Lower lobe of right lung (tissue), 2 donors: ENCODE results near the gene ARHGAP1. TPM values are rescaled to one million over a fixed set of nuclear protein-coding genes. Genes with fewer than 3 reads are reported as not detected.

Experiments
- ATAC-seq, 2 donors: fragments of 200-7000 bp; cut with Tn5 transposase; one replicate each; pipeline ENCODE4 v1.9.1; 2020 to 2022; ENCODE audit warnings: mild to moderate bottlenecking in 2 of 2, moderate library complexity in 2 of 2
- DNase-seq: peaks from one replicate; pipeline ENCODE4 v3.0.0-alpha.2; 2020
- H3K27ac ChIP-seq: fragments of 200-600 bp; one replicate; pipeline ENCODE4 v1.8.0; 2022
- H3K27me3 ChIP-seq: fragments of 200-600 bp; one replicate; pipeline ENCODE4 v1.8.0; 2022; ENCODE audit warnings: low read depth
- H3K36me3 ChIP-seq: fragments of 200-600 bp; one replicate; pipeline ENCODE4 v1.8.0; 2022; ENCODE audit warnings: mild to moderate bottlenecking
- H3K4me1 ChIP-seq: fragments of 200-600 bp; one replicate; pipeline ENCODE4 v1.8.0; 2022
- H3K4me3 ChIP-seq: fragments of 200-600 bp; one replicate; pipeline ENCODE4 v1.8.0; 2022; ENCODE audit warnings: mild to moderate bottlenecking
- H3K9me3 ChIP-seq: fragments of 200-600 bp; one replicate; pipeline ENCODE4 v1.8.0; 2022
- intact Hi-C: fragments of 100-400 bp; cut with DNase I; formaldehyde crosslinking; loops from one replicate; pipeline ENCODE4 v1.11.0; 2022
- total RNA-seq: library from RNA; stranded (reverse); fragmentation: NEBNext Ultra II Directional; extraction: Animal tissue kit (Norgen Biotek cat#: 25700); gene quantifications from one replicate; pipeline ENCODE4 v1.2.1, GENCODE V29; 2021
- TF ChIP-seq, protein P1 (sequence below): fragments of 200-600 bp; IDR thresholded peaks from one replicate; pipeline ENCODE4 v1.8.0; 2022; ENCODE audit warnings: antibody characterized with exemption, mild to moderate bottlenecking
- donor health status: DM: no; HTN: yes; CAD: no; lungs with severe emphysema.

Gene ARHGAP1
- total RNA-seq, 1 donor from 2014 or later, result 67.4 TPM

DNA sequence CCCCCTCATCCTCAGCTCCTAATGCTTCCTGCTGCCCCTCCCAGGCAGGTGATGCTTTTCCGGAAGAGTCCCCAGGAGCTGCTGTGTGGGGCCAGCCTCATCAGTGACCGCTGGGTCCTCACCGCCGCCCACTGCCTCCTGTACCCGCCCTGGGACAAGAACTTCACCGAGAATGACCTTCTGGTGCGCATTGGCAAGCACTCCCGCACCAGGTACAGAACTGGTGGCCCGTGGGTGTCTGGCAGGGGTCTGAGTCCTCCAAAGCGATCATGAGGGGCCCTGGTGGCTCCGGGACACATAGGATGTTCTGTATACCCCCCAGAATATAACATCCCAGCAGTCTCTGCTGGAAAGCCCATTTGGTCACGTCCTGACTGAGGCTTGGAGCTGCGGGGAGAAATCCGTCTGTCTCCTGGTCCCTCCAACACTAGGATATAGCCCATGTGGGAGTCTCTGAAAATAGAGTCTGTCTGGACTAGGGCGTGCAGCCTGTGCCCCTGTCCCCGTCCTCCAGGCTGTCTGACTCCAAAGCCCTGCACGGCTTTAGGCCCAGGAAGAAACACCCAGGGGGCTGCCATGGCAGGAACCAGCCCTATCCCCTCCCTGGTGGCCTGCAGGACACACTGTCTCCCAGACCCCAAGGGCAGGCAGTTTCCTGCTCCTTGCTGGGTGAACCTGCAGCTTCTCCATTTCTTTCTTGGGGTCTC, 27.7 kb upstream of the ARHGAP1 start:
- TF ChIP-seq, protein P1, sequence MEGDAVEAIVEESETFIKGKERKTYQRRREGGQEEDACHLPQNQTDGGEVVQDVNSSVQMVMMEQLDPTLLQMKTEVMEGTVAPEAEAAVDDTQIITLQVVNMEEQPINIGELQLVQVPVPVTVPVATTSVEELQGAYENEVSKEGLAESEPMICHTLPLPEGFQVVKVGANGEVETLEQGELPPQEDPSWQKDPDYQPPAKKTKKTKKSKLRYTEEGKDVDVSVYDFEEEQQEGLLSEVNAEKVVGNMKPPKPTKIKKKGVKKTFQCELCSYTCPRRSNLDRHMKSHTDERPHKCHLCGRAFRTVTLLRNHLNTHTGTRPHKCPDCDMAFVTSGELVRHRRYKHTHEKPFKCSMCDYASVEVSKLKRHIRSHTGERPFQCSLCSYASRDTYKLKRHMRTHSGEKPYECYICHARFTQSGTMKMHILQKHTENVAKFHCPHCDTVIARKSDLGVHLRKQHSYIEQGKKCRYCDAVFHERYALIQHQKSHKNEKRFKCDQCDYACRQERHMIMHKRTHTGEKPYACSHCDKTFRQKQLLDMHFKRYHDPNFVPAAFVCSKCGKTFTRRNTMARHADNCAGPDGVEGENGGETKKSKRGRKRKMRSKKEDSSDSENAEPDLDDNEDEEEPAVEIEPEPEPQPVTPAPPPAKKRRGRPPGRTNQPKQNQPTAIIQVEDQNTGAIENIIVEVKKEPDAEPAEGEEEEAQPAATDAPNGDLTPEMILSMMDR, result no peak
- Histone ChIP-seq H3K27ac (no peak overlapping the region), H3K4me1 (no peaks in the 10 kb centered on the region), H3K36me3 (no peaks in the 10 kb centered on the region), H3K27me3 (no peaks in the 10 kb centered on the region), H3K4me3 (no peak overlapping the region), H3K9me3 (no peaks in the 10 kb centered on the region)
- peak in 1 of 2 donors; percentile 11 for ATAC-seq
- DNase-seq, result peak; percentile 30
- intact Hi-C loops, result no loop called here

DNA sequence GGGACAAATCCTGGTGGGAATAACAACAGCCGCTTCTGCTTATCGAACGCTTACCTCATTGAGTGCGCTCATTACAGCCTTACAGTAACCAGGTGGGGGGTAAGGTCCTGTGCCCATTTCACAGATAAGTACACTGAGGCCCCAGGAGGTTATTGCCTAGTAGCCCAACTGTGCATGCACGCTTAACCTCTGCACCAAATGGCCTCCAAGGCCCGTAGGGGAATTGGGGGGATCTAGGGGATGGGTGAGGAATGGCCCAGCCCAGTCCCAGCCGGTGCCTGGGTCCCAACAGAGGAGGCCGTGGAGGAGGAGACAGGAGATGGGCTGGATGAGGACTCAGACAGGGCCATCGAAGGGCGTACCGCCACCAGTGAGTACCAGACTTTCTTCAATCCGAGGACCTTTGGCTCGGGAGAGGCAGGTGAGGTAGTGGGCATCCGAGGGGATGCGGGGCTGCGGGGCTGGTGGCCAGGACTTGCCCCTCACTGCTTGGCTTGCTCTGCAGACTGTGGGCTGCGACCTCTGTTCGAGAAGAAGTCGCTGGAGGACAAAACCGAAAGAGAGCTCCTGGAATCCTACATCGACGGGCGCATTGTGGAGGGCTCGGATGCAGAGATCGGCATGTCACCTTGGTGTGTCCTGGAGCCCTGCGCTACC, 25.9 kb upstream of the ARHGAP1 start:
- TF ChIP-seq, protein P1, result no peak
- intact Hi-C loops, result no loop called here
- no peak overlapping the region for H3K27ac ChIP-seq

DNA sequence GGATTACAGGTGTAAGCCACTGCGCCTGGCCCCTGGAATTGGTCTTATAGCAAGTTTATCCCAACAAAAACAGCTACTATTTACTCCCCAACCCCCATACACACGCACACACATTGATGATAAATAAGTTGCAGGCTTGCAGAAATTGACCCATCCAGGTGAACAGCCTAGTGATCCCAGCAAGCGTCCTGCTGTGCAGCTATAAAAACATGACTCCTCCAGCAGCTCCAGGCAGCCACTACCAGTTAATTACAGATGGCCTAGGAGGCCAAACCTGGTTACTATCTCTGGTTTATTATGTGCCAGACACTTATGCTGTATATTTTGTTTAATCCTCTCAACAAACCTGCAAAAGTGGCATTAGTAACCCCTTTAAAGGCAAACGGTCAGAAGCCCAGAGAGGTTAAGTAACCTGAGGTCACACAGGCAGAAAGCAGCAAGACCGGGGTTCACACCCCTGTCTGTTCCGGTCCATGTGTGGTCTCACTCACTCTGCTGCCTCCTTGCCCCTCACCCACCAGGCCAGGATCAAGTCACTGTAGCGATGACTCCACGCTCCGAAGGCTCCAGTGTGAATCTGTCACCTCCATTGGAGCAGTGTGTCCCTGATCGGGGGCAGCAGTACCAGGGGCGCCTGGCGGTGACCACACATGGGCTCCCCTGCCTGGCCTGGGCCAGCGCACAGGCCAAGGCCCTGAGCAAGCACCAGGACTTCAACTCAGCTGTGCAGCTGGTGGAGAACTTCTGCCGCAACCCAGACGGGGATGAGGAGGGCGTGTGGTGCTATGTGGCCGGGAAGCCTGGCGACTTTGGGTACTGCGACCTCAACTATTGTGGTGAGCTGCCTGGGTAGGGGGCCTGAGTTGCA, 25.2 kb upstream of the ARHGAP1 start:
- TF ChIP-seq, protein P1, result no peak
- intact Hi-C loops, result no loop called here

More for the DNA sequence above, 25.9 kb upstream of the ARHGAP1 start:
- no peak overlapping the region for H3K4me3 ChIP-seq
- ATAC-seq (no peak), DNase-seq (peak; percentile 41)
- no peaks in the 10 kb centered on the region for H3K36me3 ChIP-seq
- no peaks in the 10 kb centered on the region for H3K27me3 ChIP-seq
- H3K9me3 ChIP-seq, result no peaks in the 10 kb centered on the region
- H3K4me1 ChIP-seq, result no peaks in the 10 kb centered on the region

DNA sequence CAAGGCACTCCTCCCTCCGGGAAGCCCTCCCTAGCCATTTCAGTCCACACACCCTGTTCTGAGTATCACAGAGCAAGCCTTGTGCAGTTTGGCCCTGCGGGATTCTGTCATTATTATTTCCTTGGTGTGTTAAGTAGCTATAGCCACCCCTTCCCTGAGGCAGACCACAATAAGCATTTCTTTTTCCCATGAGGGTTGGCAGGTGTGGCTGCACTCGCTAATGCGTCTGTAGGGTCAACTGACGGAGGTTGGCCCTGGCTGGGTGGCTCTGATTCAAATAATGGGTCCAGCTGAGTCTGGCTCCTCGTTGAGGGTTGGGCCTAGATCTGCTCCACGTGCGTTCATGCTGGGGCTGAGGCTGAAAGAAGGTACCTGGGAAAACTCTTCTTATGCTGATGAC, 23.7 kb upstream of the ARHGAP1 start:
- TF ChIP-seq, protein P1, result no peak

More for the DNA sequence above, 25.2 kb upstream of the ARHGAP1 start:
- no peaks in the 10 kb centered on the region for H3K9me3 ChIP-seq
- no peaks in the 10 kb centered on the region for H3K27me3 ChIP-seq
- ATAC-seq (no peak), DNase-seq (no peak)
- no peak overlapping the region for H3K27ac ChIP-seq
- no peaks in the 10 kb centered on the region for H3K36me3 ChIP-seq
- H3K4me1 ChIP-seq, result no peaks in the 10 kb centered on the region
- no peak overlapping the region for H3K4me3 ChIP-seq

DNA sequence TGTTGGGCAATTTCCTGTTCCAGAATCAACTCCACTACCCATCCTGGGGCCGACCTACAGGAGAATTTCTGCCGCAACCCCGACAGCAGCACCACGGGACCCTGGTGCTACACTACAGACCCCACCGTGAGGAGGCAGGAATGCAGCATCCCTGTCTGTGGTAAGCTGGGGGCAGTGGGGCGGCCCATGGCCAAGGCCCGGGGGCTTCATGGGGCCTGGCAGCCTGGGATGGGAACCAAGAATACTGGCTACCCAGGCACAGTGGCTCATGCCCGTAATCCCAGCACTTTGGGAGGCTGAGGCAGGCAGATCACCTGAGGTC, 22.9 kb upstream of the ARHGAP1 start:
- no peaks in the 10 kb centered on the region for H3K36me3 ChIP-seq
- TF ChIP-seq, protein P1, result no peak
- H3K4me3 ChIP-seq, result no peak overlapping the region
- DNase-seq (no peak), ATAC-seq (no peak)
- H3K27me3 ChIP-seq, result no peaks in the 10 kb centered on the region
- H3K27ac ChIP-seq, result no peak overlapping the region
- intact Hi-C loops, result no loop called here
- H3K9me3 ChIP-seq, result no peaks in the 10 kb centered on the region
- H3K4me1 ChIP-seq, result no peaks in the 10 kb centered on the region

More for the DNA sequence above, 23.7 kb upstream of the ARHGAP1 start:
- ATAC-seq (no peak), DNase-seq (no peak)
- no peaks in the 10 kb centered on the region for H3K36me3 ChIP-seq
- no peaks in the 10 kb centered on the region for H3K9me3 ChIP-seq
- no peak overlapping the region for H3K27ac ChIP-seq
- H3K4me1 ChIP-seq, result no peaks in the 10 kb centered on the region
- H3K27me3 ChIP-seq, result no peaks in the 10 kb centered on the region
- intact Hi-C loops, result no loop called here
- H3K4me3 ChIP-seq, result no peak overlapping the region
